Occipital lobe (tissue), 2 donors: ENCODE results near the gene THADA. TPM values are rescaled to one million over a fixed set of nuclear protein-coding genes. Genes with fewer than 3 reads are reported as not detected.
"Not testable (repeated sequence)": the region's sequence is repeated elsewhere in the genome, so short reads cannot be mapped to it uniquely, and the experiment has no call there.

ENCODE experiments used
- DNase-seq: peaks from one replicate; lab custom pipeline; 2025; lab: John Stamatoyannopoulos, UW
- total RNA-seq: library from RNA; depleted of rRNA; stranded (reverse); fragments of >200 nt; gene quantifications from one replicate; pipeline ENCODE4 v1.2.3, GENCODE V29; 2014

THADA gene, protein sequence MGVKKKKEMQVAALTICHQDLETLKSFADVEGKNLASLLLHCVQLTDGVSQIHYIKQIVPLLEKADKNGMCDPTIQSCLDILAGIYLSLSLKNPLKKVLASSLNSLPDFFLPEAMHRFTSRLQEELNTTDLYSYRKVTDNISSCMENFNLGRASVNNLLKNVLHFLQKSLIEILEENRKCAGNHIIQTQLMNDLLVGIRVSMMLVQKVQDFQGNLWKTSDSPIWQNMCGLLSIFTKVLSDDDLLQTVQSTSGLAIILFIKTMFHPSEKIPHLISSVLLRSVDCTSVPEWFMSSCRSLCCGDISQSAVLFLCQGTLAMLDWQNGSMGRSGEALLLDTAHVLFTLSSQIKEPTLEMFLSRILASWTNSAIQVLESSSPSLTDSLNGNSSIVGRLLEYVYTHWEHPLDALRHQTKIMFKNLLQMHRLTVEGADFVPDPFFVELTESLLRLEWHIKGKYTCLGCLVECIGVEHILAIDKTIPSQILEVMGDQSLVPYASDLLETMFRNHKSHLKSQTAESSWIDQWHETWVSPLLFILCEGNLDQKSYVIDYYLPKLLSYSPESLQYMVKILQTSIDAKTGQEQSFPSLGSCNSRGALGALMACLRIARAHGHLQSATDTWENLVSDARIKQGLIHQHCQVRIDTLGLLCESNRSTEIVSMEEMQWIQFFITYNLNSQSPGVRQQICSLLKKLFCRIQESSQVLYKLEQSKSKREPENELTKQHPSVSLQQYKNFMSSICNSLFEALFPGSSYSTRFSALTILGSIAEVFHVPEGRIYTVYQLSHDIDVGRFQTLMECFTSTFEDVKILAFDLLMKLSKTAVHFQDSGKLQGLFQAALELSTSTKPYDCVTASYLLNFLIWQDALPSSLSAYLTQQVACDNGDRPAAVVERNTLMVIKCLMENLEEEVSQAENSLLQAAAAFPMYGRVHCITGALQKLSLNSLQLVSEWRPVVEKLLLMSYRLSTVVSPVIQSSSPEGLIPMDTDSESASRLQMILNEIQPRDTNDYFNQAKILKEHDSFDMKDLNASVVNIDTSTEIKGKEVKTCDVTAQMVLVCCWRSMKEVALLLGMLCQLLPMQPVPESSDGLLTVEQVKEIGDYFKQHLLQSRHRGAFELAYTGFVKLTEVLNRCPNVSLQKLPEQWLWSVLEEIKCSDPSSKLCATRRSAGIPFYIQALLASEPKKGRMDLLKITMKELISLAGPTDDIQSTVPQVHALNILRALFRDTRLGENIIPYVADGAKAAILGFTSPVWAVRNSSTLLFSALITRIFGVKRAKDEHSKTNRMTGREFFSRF (N-terminal part only)
- total RNA-seq = 40.9 TPM

DNA sequence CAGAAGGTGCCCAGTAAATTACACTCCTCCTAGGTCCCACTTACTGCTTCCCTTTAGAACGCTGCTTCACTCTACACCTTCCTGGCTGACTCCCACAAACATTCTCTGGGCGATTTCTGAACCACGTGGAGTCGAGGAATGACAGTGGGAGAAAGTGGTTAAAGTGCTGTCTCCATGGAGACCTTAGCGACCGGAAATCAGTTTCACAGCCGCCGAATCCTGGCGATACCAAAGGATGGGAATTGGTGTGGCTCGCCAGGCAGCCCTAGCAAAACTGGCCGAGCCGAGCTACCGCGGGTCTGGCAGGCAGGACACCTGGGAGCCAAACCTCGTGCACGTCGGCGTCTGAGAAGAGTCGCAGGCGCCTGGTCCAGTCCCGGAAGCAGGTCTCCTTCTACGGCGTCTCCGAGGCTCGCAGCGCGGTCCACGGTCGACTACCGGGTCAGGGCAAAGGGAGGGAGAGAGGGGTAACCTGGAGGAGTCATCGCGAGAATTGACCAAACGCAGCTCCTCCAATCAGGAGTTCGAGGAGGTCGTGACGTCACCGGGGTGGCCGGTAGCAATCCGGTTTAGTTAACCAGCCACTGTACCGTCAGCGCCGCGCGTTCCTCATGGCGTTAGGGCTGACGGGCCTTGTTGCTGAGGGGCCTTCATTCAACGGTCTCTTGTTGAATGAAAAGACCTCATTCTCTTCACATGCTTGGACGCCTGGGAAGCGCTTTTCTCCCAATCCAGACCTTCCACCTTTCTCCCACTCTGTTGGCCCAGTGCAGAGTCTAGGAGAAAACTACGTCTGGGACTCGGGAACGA, at the start of gene THADA:
Gene THADA (minus strand): TSS at position 436 of the 810 bp plus-strand sequence. CDS start 3,646 bp downstream, outside the sequence.
- DNase-seq = peak; percentile 97

DNA sequence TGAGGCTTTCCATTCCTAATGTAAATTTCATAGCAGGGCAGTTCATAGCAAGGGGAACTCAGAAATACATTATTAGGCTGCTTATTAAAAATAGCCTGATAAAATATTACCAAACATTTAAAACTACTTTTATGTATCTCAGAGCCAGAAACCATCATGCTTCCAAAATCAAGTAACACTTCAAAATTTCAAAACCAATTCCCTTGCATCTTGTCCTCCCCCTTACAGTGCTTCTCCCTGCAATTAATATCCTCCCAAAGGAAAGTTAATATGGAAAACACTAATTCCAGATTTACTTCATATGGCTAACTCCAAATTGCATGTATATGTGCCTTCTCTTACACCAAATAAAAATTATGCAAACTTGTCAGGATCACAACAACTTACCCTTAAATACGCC, 47.8 kb upstream of the THADA start:
- DNase-seq = no peak

DNA sequence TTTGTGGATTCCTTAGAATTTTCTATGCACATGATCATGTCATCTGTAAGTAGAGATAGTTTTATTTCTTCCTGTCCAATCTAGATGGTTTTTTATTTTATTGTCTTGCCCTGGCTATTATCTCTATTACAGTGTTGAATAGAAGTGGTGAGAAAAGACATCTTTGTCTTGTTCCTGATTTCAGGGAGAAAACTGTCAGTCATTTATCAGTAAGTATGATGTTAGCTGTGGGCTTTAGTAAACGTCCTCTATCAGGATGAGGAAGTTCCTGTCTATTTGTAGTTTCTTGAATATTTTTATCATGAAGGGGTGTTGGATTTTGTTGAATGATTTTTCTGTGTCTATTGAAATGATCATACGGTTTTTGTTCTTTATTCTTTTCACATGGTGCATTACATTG, 46.5 kb upstream of the THADA start:
- no peak for DNase-seq

DNA sequence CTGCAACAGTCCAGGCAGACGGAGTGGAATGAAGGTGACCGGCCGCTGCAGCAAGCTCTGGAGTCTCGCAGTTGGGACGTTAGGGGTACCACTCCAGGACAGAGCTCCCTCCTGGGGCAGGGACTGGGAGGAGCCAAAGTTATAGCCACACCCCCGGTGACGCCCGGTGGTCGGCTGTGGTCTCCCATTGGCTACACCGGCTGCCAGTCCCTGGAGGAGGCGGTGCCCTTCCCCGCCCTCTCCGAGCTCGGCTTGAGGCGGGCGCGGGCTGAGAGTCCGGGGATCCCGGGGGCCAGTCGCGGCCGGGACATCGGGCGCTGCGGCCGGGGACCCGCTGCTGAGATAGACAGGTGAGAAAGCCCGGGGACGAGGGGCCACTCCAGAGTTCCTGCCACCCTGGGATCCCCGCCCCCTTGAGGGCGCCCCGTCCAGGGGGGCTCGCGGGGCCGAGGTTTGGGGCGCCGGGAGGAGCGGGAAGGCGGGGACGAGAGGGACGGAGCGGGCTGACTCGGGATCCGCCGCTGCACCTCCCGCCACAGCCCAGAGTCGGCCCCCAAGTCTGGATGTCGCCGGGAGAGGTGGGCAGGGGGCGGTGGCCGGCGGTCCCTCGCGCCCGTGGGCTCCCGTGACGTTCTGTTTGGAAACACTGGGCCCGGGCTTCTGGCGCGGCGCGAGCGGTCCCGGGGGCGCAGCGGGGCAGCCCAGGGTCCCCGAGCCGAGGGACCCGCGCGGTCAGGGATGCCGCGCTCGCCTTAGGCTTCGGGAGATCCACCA, 41.4 kb upstream of the THADA start, which contains the start of gene PLEKHH2:
Gene PLEKHH2 (plus strand): TSS at position 231 of the 774 bp plus-strand sequence. CDS start 7,414 bp downstream, outside the sequence.
- peak; percentile 34 for DNase-seq

DNA sequence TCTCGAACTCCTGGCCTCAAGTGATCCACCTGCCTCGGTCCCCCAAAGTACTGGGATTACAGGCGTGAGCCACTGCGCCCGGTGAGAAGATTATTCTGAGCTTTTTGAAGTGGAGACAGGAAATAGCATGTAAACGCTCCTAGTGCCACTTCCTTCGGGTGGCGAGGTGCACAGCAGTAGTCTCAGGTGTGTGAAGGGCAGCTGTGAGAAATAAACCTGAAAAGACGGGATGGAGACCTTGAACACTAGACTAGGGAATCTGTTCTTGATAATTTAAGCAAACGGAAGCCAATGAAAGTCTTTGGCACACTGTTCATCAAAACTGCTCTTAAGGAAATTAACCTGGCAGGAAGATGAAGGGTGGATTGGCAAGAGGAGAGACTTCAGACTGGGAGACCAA, 40.8 kb upstream of the THADA start:
- DNase-seq = no peak

DNA sequence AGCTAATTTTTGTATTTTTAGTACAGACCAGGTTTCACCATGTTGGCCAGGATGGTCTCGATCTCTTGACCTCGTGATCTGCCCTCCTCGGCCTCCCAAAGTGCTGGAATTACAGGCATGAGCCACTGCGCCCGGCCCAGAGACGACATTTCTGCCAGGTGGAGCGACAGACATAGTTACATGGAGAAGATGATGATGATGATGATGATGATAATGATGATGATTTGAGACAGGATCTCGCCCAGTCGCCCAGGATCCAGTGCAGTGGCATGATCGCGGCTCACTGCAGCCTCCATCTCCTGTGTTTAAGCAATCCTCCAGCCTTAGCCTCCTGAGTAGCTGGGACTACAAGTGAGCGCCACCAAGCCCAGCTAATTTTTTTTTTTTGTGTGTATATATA, 40.3 kb upstream of the THADA start:
- DNase-seq = not testable (repeated sequence)

DNA sequence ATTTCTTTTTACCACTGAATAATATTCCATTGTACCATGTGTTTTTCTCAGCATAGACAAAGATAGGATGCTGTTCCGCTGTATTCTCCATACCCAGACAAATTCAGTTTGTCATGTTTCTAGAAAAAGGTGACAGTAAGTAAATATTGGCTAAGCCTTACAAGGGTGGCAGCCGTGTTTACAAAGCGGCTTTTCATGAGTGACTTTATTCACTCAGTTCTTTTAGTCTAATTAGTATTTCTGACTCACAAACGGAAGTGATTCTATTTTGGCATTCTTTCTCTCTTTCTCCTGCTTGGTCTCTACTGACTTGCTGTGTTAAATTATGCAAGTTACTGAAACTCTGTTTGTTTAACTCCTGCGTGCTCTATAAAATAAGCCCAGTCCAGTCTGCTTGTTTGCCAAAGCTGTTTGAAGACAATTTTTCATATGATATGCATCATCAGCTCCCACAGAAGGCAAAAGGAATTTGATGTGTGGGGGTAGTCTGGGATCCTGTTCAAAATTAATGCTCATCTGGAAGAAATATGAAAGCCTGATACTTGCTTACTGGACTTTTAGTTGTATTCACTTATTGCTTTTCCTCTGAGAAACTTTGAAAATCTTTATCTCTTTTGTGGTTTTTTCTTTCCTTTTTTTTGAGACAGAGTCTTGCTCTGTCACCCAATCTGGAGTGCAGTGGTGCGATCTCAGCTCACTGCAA, 38.9 kb upstream of the THADA start:
- DNase-seq = no peak

DNA sequence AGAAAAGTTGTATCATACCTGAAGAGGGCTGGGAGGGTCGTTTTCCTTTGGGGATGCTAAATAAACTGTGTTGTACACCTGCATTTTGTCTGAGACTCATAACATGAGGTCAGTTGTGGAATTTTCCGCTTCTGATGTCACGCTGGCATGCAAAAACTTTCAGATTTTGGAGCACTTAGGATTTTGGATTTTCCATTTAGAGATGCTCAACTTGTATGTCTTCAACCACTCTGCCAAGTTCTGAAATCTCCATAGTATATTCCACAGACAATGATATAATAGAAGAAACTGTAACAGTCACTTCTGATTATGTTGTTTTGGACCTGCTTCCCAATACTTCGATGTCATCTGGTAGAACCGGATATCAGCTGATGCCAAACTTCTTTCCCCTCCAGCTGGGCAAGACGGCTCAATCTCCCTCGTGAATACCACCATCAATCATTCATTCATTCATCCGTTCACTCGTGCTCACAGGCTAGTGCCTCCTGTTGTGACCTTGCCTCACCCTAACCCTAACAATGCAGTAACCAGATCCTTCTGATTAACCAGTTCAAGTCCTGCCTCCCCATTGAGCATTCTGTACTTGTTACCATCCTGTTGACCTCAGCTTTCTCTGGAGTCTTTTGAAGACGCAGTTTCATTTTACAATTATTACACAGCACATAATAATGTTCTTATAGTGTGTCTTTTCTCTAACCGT, 35.9 kb upstream of the THADA start:
- no peak for DNase-seq

DNA sequence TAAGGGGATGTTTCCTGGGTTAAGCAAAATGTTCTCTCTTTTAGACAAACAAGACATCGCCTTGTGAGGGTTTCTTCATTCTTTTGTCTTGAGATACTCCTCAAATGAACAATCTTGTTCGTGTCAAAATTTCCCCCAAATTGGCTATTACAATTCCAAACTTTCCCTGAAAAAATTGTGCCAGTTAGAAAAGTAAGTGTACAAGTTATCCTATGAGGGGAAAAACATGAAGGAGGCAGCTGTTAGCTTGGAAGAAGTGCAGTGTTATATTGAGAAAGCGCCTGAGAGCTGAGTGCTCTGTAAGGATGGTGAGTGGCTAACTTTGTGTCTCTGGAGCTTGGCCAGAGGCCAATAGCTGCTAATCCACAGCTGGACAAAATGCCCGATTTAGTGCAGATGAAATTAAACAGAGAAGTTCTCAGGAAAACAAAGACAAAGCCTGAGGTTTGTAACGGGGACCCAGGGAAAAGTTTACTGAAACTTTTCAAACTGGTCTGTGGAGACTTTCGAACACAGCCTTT, 27.2 kb upstream of the THADA start:
- no peak for DNase-seq

DNA sequence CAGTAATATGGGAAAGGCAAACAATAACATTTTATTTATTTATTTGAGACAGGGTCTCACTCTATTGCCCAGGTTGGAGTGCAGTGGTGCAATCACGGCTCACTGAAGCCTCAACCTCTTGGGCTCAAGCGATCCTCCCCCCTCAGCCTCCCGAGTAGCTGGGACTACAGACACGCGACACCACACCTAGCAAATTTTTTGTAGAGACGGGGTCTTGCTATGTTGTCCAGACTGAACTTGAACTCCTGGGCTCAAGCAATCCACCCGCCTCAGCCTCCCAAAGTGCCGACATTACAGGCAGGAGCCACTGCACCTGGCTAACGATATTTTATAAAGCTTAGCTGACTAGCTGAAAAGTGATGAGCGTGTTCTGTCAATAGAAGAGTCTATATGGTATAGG, 23.7 kb upstream of the THADA start:
- DNase-seq = no peak

DNA sequence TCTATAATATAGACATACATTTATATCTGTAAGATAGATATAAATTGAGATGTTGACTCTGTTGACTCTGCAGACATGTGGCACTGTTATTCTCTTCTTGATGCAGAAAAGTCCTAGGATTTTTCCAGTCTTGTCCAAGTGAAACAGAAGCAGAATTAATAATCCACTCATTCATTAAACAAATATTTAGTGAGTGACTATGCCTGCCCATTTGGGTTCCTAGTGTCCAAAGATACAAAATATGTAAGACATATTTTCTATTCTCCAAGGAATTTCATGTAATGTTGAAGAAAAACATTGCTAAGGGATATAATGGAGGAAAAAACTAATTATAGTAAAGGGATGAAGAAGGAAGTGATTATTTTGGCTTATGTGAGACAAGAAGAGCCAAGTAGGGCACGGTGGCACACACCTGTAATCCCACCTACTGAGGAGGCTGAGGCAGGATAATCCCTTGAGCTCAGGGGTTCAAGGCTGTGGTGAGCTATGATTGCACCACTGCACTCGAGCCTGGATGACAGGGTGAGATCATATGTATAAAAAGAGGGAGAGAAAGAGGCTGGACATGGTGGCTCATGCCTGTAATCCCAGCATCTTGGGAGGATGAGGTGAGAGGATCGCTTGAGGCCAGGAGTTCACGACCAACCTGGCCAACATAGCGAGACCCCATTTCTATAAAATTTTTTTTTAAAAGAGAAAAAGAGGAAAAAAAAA, 21.3 kb upstream of the THADA start:
- DNase-seq = no peak

DNA sequence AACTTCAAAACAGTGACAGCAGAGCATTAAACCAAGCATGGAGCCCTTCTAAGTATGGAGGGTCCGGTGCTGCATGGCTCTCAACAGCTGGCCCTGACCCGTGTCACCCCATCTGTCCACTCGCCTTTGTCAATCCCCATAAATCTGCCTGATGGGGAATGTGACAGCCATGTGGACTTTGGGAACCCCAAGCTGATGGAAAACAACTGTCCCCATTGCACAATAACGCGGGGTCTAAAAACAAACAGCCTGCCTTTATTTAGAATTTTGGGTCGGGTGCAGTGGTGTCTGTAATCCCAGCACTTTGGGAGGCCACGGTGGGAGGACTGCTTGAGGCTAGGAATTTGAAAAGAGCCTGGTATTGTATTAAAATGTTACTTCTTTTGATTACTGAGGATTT, 17.1 kb upstream of the THADA start:
- DNase-seq = no peak

DNA sequence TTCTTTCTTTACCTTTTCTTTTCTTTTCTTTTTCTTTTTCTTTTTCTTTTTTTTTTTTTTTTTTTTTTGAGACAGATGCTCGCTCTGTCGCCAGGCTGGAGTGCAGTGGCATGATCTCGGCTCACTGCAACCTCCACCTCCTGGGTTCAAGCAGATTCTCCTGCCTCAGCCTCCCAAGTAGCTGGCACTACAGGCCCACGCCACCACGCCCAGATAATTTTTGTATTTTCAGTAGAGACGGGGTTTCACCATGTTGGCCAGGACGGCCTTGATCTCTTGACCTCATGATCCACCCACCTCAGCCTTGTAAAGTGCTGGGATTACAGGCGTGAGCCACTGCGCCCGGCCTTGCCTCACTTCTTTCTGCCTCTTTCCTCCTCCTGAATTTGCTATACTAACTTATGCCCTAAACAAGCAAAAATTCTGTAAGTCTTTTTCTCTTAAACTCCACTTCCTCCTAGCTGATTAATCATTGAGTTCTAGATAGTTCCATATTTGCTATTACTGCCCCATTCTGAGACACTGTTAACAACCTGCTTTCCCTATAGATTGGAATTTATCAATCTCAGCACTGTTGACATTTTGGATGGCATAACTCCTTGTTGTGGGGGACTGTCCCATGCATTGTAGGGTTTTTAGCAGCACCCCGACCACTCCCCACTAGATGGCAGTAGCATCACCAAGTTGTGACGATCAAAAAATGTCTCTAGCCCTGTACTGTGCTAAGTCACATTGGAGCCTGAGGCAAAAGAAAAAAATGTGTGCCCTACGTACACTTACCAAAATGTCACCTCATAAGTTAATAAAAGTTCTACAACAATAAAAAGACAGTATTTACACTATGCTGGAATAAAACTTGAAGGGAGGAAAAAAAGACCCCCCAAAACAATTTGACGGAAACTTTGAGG, 16.4 kb upstream of the THADA start:
- DNase-seq = no peak

DNA sequence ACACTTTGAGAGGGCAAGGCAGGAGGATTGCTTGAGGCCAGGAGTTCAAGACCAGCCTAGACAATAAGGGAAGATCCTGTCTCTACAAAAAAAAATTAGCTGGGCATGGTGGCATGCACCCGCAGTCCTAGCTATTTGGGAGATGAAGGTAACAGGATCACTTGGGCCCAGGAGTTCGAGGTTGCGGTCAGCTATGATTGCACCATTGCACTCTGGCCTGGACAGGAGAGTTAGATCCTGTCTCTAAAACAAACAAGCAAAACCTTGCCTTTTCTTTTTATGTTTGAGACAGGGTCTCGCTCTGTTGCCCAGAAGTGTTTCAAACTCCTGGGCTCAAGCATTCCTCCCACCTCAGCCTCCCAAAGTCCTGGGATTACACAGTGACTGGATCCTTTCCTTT, 14.5 kb upstream of the THADA start:
- no peak for DNase-seq

DNA sequence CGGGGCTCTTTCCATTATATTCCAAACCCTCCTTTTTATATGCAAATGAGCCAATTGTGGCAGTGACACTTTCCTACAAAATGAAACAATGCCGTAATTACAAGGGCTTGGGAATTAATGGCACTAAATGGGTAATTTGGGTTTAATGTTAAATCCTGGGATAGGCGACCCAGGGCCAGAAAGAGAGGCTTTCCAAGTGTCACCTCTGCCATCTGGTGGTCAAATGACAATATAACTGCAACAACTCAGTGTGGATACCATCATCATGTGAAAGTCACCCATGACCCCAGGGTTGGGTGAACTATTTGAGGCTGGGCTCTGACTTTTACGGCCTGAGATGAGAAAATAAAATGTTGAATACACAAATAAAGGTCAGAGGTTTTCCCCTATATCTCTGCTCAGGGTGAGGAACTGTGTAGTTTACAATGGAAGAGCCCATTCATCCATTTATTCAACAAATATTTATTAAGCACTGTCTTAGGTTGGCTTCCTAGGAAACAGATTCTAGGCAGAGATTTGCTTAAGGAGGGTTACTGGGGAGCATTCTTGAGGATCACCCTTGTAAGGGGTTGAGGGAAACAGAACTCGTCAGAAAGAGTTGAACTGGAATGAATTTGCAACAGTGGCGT, 13.6 kb upstream of the THADA start:
- no peak for DNase-seq

DNA sequence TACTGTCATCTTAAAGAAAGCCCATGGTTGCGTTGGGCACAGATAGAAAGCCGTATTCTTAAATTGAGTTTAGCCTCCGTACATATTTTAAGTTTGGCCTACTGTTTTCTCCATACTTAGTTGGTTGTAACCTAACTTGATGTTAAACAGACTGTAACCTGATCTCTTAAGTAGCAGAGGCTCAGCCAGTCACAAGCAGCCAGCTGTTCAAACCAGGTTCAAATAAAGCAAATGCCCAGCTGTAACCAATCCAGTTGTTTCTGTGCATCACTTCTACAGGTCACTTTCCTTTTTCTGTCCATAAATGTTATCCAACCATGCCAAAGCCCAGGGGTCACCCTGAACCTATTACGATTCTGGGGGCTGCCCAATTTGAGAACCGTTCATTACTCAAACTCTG, 10.0 kb upstream of the THADA start:
- no peak for DNase-seq
